Gastrocnemius medialis (tissue), 4 donors: ENCODE data around the gene SSTR4.

ENCODE experiments used
- CTCF ChIP-seq, 5 experiments: fragments of 450-650 bp in 3 of 5; fragments of 200-600 bp in 2 of 5; sonication (generic) in 2 of 5; IDR thresholded peaks in 4 of 5; conservative IDR thresholded peaks in 1 of 5; 1 replicate in 4 of 5; 2 replicates in 1 of 5; pipeline ENCODE4 v1.5.1; 2016 to 2019; ENCODE audit warnings: antibody characterized with exemption in 5 of 5, mild to moderate bottlenecking in 3 of 5, moderate library complexity in 3 of 5
- POLR2A ChIP-seq, 2 donors: fragments of 450-650 bp; IDR thresholded peaks; one replicate each; pipeline ENCODE4 v1.6.1; 2017; ENCODE audit warnings: antibody characterized with exemption in 2 of 2, mild to moderate bottlenecking in 2 of 2, moderate library complexity in 2 of 2

- TF ChIP-seq POLR2A (IDR thresholded peaks at IDR 0.05) (no peak), CTCF (IDR thresholded peaks at IDR 0.05 in 4 of 5, conservative IDR thresholded peaks at IDR 0.05 in 1 of 5) (no peak)
Observed at GRCh38 chr20:23039885-23040508, 4.9 kb downstream of the SSTR4 start.
